Measurements from ENCODE around the gene CAST.

The CAST gene

GRCh38 chr5:96818125-96818788 lies 156.1 kb downstream of the CAST start:
- DNase-seq (ENCODE audit: low read depth in 2 of 2), result no peak

GRCh38 chr5:96819806-96820205 lies 157.6 kb downstream of the CAST start:
- no peak for DNase-seq (ENCODE audit: low read depth in 2 of 2)

DNA sequence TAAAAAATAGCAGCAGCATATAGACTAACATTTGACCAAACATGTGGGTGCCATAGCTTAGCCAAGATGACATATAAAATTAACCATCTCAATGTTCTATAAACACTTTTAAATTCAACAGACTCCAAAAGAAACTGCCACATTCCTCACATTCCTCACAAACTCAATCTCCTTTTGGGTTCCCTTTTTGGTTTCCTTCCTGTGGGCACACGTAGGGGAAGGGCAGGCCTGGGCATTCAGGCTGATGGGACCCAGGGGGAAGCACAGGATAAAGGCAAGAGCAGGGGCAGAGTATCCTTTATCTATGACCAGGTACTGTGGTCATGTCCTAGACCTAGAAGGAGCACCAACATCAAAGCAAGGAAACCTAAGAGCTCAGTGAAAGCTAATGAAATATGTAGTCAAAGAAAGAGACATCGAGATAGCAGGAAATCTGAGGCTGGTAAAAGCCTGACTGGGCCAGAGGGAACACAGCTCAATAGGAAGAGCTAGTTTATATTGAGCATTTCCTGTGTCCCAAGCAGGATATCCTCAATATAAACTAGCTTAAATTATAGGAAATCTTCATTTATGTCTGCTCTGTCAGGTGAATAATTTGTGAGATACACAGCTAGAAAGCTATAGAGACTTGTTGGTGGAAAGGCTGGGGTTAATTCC lies 159.2 kb downstream of the CAST start:
- DNase-seq (ENCODE audit: low read depth in 2 of 2), result no peak

- DNase-seq (ENCODE audit: low read depth in 2 of 2), result no peak
These were observed 160.7 kb downstream of the CAST start for GRCh38 chr5:96822686-96823459.

- DNase-seq (ENCODE audit: low read depth in 2 of 2), result no peak
These were observed 161.8 kb downstream of the CAST start for GRCh38 chr5:96823900-96824380.

Data from stimulated activated CD8-positive, alpha-beta memory T cell treated with anti-CD3 and anti-CD28 coated beads, Interleukin-15, amount 100 ng/mL, for 4 hours (primary cell).